Keratinocyte (primary cell): ENCODE measurements around the gene OR2M2.

Experiments
- EZH2 ChIP-seq: IDR thresholded peaks from one replicate; pipeline ENCODE4 v1.6.1; 2012; ENCODE audit warnings: inconsistent platforms, mild to moderate bottlenecking, low read length, moderate library complexity
- TF ChIP-seq, protein P1 (sequence below), 3 experiments: IDR thresholded peaks in 1 of 3; conservative IDR thresholded peaks in 1 of 3; optimal IDR thresholded peaks in 1 of 3; 2 replicates in 2 of 3; 3 replicates in 1 of 3; pipeline versions ENCODE3 to v1.5.1; 2011; ENCODE audit warnings: low read length in 3 of 3, mild to moderate bottlenecking in 3 of 3, moderate library complexity in 2 of 3, control low read depth in 1 of 3, inconsistent platforms in 1 of 3; ENCODE audit not compliant: insufficient read depth in 2 of 3; ENCODE audit errors: extremely low read depth in 1 of 3

- TF ChIP-seq, protein P1, sequence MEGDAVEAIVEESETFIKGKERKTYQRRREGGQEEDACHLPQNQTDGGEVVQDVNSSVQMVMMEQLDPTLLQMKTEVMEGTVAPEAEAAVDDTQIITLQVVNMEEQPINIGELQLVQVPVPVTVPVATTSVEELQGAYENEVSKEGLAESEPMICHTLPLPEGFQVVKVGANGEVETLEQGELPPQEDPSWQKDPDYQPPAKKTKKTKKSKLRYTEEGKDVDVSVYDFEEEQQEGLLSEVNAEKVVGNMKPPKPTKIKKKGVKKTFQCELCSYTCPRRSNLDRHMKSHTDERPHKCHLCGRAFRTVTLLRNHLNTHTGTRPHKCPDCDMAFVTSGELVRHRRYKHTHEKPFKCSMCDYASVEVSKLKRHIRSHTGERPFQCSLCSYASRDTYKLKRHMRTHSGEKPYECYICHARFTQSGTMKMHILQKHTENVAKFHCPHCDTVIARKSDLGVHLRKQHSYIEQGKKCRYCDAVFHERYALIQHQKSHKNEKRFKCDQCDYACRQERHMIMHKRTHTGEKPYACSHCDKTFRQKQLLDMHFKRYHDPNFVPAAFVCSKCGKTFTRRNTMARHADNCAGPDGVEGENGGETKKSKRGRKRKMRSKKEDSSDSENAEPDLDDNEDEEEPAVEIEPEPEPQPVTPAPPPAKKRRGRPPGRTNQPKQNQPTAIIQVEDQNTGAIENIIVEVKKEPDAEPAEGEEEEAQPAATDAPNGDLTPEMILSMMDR (optimal IDR thresholded peaks at IDR 0.05 in 1 of 3, IDR thresholded peaks at IDR 0.05 in 1 of 3, conservative IDR thresholded peaks at IDR 0.05 in 1 of 3; ENCODE audit: extremely low read depth in 1 of 3, insufficient read depth in 2 of 3, low read length in 3 of 3), result no peak
- TF ChIP-seq EZH2, result no peak
Measured at GRCh38 chr1:248152056-248152827, 22.4 kb upstream of the OR2M2 start.
